ENCODE measurements around the gene ERN1. TPM values are rescaled to one million over a fixed set of nuclear protein-coding genes. Genes with fewer than 3 reads are reported as not detected.

The ERN1 gene
- total RNA-seq, 2 donors from 2014 or later = 9.0 to 13.7 TPM

DNA sequence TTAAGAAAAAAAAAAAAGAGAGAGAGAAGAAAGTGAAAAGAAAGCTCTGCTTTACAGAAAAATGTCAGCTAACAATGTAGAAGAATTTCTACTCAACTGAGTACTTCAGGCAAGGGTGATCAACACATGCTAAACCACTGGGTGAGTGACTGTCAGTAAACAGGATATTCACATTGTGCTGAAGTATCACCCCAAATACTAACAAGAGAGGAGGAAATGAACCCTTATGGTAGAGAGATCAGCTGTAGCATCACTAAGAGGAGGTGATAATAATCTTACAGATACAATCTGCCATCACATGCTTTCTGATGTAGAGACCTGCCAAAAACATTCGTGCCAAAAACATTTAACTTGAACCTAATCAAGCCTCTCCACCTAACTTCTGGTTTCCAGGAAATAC, 78.8 kb downstream of the ERN1 start:
- Histone ChIP-seq H3K9ac (ENCODE audit: extremely low read depth, low read length, poor library complexity, severe bottlenecking) (no peak overlapping the region), H3K9me3 (ENCODE audit: control insufficient read depth, low read length) (no peaks in the 10 kb centered on the region), H3K36me3 (ENCODE audit: control insufficient read depth, insufficient read depth, low read length) (peaks cover 36% of the 10 kb centered on the region), H3K27ac (ENCODE audit: low read depth, low read length) (no peak overlapping the region), H3K27me3 (ENCODE audit: control insufficient read depth, insufficient read depth, low read length, poor library complexity, severe bottlenecking) (no peaks in the 10 kb centered on the region), H3K4me1 (ENCODE audit: control insufficient read depth, insufficient read depth, low read length) (no peaks in the 10 kb centered on the region), H3K4me3 (ENCODE audit: low read length) (no peak overlapping the region)
- Mint-ChIP-seq H3K4me3 (no peak overlapping the region), H3K27me3 (ENCODE audit: insufficient read depth) (no peaks in the 10 kb centered on the region), H3K27ac (no peak overlapping the region), H3K36me3 (ENCODE audit: low read depth) (peaks cover 60% of the 10 kb centered on the region), H3K4me1 (peaks cover 8% of the 10 kb centered on the region), H3K9me3 (no peaks in the 10 kb centered on the region)
- TF ChIP-seq CTCF (conservative IDR thresholded peaks at IDR 0.05) = no peak
- no peak for DNase-seq
- WGBS, 2 experiments (ENCODE audit: insufficient coverage in 1 of 2, insufficient read length in 1 of 2) = 89 to 100% methylated on average over 1 of the region's 1 CpG

DNA sequence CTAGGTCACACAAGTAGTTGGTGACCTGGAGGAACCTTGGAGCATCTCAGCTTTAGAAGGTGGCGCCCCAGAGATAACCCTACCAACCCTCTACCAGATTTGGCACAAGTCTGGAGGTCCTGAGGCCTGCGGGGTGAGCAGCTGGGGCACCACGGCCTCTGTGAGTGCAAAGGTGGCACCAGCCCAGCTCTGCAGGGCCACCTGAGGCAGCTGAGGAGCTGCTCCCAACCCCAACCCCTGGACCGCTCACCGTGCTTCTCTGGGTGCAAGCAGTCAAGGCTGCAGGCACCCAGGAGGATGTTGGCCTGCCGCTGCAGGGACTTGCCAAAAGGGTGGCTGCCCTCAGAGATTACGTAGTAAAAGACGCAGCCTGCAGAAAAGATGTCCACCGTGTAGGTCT, 81.1 kb downstream of the ERN1 start:
- no peaks in the 10 kb centered on the region for H3K27me3 ChIP-seq (ENCODE audit: control insufficient read depth, insufficient read depth, low read length, poor library complexity, severe bottlenecking)
- no peak for DNase-seq
- H3K4me1 ChIP-seq (ENCODE audit: control insufficient read depth, insufficient read depth, low read length) = no peaks in the 10 kb centered on the region
- Mint-ChIP-seq H3K27ac (no peak overlapping the region), H3K4me1 (peaks cover 3% of the 10 kb centered on the region), H3K9me3 (no peaks in the 10 kb centered on the region), H3K4me3 (no peak overlapping the region), H3K36me3 (ENCODE audit: low read depth) (peaks cover 68% of the 10 kb centered on the region), H3K27me3 (ENCODE audit: insufficient read depth) (no peaks in the 10 kb centered on the region)
- no peak overlapping the region for H3K9ac ChIP-seq (ENCODE audit: extremely low read depth, low read length, poor library complexity, severe bottlenecking)
- H3K27ac ChIP-seq (ENCODE audit: low read depth, low read length) = no peak overlapping the region
- H3K9me3 ChIP-seq (ENCODE audit: control insufficient read depth, low read length) = no peaks in the 10 kb centered on the region
- H3K4me3 ChIP-seq (ENCODE audit: low read length) = no peak overlapping the region
- no peak for TF ChIP-seq CTCF (conservative IDR thresholded peaks at IDR 0.05)
- peaks cover 27% of the 10 kb centered on the region for H3K36me3 ChIP-seq (ENCODE audit: control insufficient read depth, insufficient read depth, low read length)
- WGBS, 2 experiments (ENCODE audit: insufficient coverage in 1 of 2, insufficient read length in 1 of 2) = 91 to 97% methylated on average over 7 to 9 of the region's 9 CpGs

DNA sequence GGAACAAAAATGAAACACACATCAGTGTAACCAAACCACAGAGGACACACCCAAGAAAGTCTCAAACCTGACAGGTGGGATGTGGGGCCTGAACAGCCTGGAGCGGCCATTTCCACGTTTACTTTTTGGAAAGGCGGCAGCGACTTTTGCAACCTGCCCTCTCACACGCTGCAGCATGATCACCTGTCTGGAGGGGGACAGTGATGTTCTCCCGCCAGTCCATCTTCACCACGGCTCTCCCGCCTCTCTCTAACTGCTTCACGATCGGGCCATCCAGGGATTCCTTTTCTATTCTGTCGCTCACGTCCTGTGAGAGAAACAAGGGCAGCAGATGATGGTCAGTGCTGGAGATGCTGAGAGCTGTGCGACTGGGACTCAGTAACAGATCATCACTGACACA, 84.8 kb downstream of the ERN1 start:
- Histone ChIP-seq H3K27me3 (ENCODE audit: control insufficient read depth, insufficient read depth, low read length, poor library complexity, severe bottlenecking) (no peaks in the 10 kb centered on the region), H3K27ac (ENCODE audit: low read depth, low read length) (no peak overlapping the region), H3K9me3 (ENCODE audit: control insufficient read depth, low read length) (no peaks in the 10 kb centered on the region), H3K4me1 (ENCODE audit: control insufficient read depth, insufficient read depth, low read length) (no peaks in the 10 kb centered on the region), H3K36me3 (ENCODE audit: control insufficient read depth, insufficient read depth, low read length) (peaks cover 23% of the 10 kb centered on the region), H3K9ac (ENCODE audit: extremely low read depth, low read length, poor library complexity, severe bottlenecking) (no peak overlapping the region), H3K4me3 (ENCODE audit: low read length) (no peak overlapping the region)
- Mint-ChIP-seq H3K4me3 (no peak overlapping the region), H3K27ac (no peak overlapping the region), H3K27me3 (ENCODE audit: insufficient read depth) (no peaks in the 10 kb centered on the region), H3K4me1 (peaks cover 5% of the 10 kb centered on the region), H3K9me3 (no peaks in the 10 kb centered on the region), H3K36me3 (ENCODE audit: low read depth) (peaks cover 49% of the 10 kb centered on the region)
- TF ChIP-seq CTCF (conservative IDR thresholded peaks at IDR 0.05) = no peak
- 84 to 85% methylated on average over 10 to 13 of the region's 13 CpGs for WGBS, 2 experiments (ENCODE audit: insufficient coverage in 1 of 2, insufficient read length in 1 of 2)
- no peak for DNase-seq
